Ramos (cell line): ENCODE measurements around the gene WWOX.

ENCODE experiments used
- in situ Hi-C: fragments of 300-500 bp; cut with MboI; formaldehyde crosslinking; loops from one replicate; pipeline ENCODE4 v1.14.3; 2022; ENCODE audit warnings: low sequenced_read_pairs; ENCODE audit not compliant: unreplicated experiment

Gene WWOX

DNA sequence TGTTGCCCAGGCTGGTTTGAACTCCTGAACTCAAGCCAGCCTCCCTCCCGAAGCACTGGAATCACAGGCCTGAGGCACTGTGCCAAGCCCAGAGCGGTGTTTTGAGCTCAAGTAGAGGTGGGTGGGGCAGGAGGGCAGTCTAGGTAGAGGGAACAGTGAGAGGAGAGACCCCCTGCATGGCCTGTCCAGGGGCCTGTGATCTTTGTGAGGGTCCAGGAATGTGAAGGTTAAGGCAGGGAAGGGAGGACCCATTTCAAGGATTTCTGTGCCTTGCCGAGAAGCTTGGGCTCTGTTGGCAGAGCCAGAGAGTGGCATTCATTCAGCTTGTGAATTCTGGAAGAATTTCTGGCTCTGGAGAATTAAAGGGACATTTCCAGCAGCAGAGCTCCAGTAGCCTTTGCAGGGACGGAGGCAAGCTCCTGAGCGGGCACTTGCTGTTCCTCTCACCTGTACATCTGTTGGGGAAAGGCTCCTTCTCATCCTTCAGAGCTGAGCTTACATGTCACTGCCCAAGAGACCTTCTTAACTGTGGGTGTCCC is 2.7 kb downstream of the WWOX start:
- in situ Hi-C loops: no loop called here

DNA sequence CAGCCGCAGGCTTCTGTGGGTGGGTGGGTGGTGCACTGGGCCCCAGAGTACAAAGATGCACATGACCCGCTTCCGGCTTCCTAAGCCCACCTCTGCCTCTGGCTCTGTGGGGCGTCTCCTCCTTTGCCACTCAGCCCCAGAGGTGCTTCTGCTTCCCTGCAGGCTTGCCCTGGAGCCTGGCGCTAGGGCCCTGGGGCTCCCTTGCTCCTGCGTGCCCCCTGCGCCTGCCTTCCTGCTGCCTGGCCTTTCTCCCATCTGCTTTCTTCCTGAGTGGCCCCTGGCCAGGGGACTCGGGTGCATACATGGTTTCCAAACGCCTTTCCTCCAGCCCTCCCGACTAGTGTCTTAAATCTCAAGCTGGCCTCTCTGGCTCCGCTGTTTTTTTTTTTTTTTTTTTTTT is 3.4 kb downstream of the WWOX start:
- in situ Hi-C loops: no loop called here

GRCh38 chr16:78105517-78105916 is 6.1 kb downstream of the WWOX start:
- in situ Hi-C loops: no loop called here

DNA sequence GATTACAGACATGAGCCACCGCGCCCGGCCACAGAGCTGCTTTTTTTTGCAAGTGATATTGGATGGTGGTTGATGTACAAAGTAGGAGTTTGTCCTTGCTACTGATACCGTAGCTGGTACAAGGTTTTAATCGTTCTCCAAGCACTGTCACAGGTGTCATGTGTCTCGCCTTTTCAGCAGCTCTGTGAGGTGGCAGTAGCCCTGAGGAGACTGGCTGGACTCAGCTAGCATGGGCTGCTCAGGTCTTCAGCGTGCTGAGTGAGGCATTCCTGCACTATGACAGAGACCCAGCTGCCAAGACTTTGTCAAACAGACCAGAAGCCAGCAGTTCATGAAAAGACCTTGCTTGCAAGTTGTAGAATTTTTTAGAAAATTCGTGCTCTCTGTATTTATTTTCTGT is 7.2 kb downstream of the WWOX start:
- in situ Hi-C loops: no loop called here

DNA sequence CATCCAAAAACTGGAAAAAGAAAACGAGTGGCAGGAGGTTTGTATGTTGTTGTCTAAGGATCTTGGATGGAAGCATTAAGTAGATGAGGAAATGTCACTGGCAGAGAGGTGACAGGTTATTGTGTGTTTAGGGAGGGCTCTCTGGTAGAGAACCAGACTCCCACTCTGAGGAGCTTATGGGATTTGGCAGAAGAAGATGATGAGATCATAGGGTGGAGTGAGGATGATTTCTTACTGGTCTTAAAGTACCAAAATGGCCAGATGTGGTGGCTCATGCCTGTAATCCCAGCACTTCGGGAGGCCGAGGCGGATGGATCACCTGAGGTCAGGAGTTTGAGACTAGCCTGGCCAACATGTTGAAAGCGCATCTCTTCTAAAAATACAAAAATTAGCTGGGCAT is 9.0 kb downstream of the WWOX start:
- in situ Hi-C loops: no loop called here

DNA sequence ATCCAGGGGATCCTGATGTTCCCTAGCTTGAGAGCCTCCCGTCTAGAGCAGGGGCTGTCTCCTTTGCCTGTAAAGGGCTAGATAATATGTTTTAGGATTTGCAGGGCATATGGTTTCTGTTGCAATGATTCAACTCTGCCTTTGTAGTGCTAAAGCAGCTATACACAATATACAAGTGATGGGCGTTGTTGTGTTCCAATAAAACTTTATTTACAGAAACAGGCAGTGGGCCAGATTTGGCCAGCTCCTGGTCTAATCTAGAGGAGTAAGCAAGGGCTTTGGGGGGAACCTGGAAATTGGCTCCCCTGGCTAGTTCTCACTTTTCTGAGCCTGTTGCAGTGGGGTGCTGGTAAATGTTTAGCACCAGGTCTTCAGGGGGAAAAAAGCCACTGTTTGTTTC is 13.8 kb downstream of the WWOX start:
- in situ Hi-C loops: no loop called here

DNA sequence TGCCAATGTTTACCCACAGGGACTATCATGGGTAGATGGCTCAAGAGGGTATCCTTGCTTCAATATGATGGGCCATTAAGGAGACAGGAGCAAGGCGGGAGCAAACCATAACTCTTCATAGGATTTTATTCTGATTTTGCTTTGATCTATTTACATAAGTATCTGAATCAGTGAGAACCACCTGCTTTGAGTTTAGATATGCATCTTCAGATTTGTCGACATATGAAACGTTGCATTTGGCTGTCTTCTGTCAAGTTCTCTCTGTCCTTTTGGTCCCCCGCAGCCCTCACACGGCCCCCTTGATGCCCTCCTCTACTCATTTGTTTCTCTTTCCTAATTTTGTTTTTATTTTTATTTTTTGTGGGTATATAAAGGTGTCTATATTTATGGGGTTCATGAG is 16.2 kb downstream of the WWOX start:
- in situ Hi-C loops: no loop called here

DNA sequence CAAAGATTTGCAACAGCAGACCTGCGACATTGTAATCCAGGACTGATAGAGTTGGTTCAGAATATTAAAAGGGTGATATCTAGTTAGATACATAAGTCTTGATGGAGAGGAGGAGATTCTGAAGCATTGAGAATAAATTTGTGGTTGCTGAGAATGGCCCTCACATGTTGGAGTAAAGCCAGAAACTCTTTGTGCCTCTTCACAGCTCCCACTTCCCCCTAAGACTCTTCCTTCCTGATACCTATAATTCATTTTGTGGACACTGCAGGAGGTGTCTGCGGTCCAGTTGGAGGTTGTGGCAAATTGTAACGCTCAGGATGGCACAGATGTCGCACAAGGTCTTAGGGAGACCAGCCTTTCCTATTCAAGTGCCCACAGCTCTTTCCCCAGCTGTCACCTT is 17.5 kb downstream of the WWOX start:
- in situ Hi-C loops: no loop called here

- in situ Hi-C loops: no loop called here
Measured at GRCh38 chr16:78117391-78117790, 17.9 kb downstream of the WWOX start.

- in situ Hi-C loops: no loop called here
Measured at GRCh38 chr16:78118469-78119025, 19.1 kb downstream of the WWOX start.

DNA sequence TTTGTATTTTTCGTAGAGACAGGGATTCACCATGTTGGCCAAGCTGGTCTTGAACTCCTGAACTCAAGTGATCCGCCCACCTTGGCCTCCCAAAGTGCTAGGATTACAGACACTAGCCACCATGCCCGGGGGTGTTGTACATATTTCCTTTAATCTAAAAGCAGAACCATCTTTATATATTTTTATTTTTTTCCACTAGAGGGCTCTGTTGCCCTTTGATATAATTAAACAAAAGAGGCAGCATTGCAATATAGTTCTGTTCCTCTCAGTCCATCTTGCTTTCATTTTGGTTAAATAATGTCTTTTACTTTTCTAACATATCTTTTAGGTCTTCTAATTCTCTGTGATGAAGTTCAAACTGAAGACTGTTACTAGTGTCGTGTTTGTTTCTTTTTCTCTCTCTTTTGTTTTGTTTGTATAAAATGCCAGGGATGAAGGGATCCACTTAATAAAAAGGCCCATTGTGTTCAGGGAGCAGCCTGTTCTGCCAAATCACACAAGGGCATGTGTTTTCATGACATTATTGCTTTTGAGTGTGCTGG is 23.4 kb downstream of the WWOX start:
- in situ Hi-C loops: loop anchor here (10.0 kb wide), 1 partner anchor 112 kb away; no protein-coding TSS in a partner anchor

GRCh38 chr16:78125112-78125844 is 25.8 kb downstream of the WWOX start:
- in situ Hi-C loops: loop anchor here (10.0 to 25.0 kb wide), 2 partner anchors 110 to 662 kb away; no protein-coding TSS in a partner anchor

DNA sequence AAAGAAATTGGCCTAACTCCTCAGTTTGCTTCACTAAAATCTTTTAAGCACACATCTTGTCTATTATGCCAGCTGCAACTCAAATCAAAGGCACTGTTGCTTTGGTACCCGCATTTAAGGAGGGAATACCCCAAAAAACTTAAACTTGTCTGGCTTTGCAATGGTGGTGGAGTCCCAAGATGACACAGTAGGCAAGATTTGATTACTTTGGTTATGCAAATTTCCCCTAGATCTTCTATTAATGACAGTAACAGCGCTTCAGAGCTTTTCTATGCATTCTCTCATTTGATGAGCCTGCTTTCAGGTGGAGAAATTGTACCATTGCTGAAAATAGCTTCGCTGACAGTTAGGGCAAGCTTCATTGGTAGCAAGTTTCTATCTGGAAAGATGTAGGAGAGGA is 27.2 kb downstream of the WWOX start:
- in situ Hi-C loops: loop anchor here (10.0 to 25.0 kb wide), 2 partner anchors 108 to 661 kb away; no protein-coding TSS in a partner anchor

- in situ Hi-C loops: loop anchor here (10.0 to 25.0 kb wide), 2 partner anchors 108 to 660 kb away; no protein-coding TSS in a partner anchor
Measured at GRCh38 chr16:78127130-78127529, 27.7 kb downstream of the WWOX start.

- in situ Hi-C loops: loop anchor here (10.0 to 25.0 kb wide), 2 partner anchors 106 to 658 kb away; no protein-coding TSS in a partner anchor
Measured at GRCh38 chr16:78128913-78129312, 29.5 kb downstream of the WWOX start.

GRCh38 chr16:78129349-78129748 is 29.9 kb downstream of the WWOX start:
- in situ Hi-C loops: loop anchor here (10.0 to 25.0 kb wide), 2 partner anchors 105 to 658 kb away; no protein-coding TSS in a partner anchor

DNA sequence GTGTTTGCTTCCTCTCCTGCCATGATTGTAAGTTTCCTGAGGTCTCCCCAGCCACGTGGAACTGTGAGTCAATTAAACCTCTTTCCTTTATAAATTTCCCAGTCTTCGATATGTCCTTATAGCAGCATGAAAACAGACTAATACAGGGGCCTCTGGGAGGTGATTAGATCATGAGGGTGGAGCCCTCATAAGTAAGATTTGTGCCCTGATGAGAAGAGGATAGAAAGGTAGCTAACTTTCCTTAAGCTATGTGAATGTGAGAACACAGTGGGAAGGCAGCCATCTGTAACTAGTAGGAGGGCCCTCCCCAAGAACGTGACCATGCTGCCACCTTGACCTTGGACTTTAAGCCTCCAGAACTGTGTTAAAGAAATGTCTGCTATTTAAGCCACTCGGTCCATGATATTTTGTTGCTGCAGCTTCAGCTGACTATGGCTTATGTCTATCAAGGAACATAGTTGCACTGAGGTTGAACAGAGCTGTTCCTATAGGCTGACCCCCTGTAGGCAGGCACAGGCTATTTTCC is 30.7 kb downstream of the WWOX start:
- in situ Hi-C loops: loop anchor here (25.0 kb wide), 1 partner anchor 657 kb away; no protein-coding TSS in a partner anchor

GRCh38 chr16:78130950-78131349 is 31.5 kb downstream of the WWOX start:
- in situ Hi-C loops: loop anchor here (25.0 kb wide), 1 partner anchor 656 kb away; no protein-coding TSS in a partner anchor

DNA sequence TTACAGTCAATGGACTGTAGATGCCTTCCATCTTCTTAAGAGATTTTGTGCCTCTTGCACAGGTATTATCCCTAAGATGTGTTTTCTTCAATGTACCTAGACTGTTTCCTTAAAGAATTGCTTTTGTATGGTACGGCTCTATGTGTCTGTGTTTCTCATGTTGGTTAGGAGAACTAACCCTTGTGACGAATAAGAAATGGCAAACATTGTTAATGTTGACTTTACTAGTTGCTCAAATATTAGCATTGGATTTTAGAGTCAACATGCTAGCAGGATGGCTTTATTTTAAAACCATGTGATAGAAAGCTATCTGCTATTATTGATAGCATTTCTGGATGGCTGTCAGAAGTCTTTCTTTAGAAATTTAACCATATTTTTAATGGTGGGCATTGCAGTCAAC is 34.5 kb downstream of the WWOX start:
- in situ Hi-C loops: loop anchor here (25.0 kb wide), 1 partner anchor 653 kb away; no protein-coding TSS in a partner anchor

DNA sequence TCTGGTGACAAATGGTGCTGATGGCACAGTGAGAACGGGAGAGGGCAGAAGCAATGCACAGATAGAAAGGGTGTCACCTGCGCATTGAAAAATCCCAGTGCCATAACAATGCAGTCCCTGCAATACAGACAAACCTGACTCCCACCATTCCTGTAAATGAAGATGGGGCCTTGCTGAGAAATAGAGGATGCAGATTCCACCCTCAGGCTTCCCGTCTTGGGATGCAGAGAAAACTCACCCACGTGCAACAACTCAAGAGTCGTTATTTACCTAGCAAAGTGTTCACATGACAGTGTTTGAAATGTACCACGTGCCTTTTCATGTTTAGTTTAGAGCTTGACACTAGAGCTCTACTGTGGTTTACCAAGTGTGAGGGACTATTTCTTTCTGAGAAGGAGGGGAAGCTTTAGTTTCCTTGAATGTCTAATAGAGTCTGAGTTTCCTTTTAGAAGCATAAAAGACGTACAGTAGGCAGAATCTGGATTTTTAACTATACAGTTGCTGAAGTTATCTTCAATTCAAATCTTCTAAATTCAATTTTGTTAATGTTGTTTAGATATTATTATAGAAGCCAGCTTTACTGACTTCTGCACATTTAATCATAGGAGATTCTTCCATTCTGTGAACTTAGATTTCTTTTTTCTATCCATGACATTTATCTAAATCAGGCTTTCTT is 35.6 kb downstream of the WWOX start:
- in situ Hi-C loops: loop anchor here (25.0 kb wide), 1 partner anchor 652 kb away; no protein-coding TSS in a partner anchor
